ENCODE results near the gene FAM170B.

The FAM170B gene

DNA sequence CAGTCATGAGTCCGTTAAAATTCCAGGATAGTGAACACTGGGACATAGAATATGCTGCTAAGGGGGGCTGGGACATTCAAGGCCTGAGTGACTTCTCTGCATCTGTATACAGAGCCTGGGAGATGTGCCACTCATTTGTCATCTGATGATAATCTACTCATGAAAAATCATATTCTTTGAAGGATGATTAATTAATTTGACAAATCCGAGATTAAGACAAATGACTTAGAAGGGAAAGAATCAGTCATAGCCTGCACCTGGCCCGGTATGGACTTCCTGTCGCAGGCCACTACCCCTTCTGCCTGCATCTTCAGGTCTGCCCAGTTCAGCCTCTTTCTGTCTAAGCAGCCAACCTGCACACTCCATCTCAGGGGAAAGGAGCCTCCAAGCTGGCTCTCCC, 18.8 kb upstream of the FAM170B start:
- TF ChIP-seq Cebpa-rat (IDR thresholded peaks at IDR 0.05): no peak
- Histone ChIP-seq H3K4me1 (no peaks in the 10 kb centered on the region), H4K20me1 (no peaks in the 10 kb centered on the region), H3K9ac (no peak overlapping the region), H3K4me3 (no peak overlapping the region), H3K27ac (no peak overlapping the region), H3K27me3 (no peaks in the 10 kb centered on the region), H3K4me2 (no peak overlapping the region), H3K9me3 (replicated peaks in 1 of 11) (peaks cover 6 to 9% (median 8%) of the 10 kb centered on the region in 11 experiments), H3K36me3 (peaks cover 0 to 29% (median 4%) of the 10 kb centered on the region in 11 experiments; a peak in 7 of 22 replicates)

DNA sequence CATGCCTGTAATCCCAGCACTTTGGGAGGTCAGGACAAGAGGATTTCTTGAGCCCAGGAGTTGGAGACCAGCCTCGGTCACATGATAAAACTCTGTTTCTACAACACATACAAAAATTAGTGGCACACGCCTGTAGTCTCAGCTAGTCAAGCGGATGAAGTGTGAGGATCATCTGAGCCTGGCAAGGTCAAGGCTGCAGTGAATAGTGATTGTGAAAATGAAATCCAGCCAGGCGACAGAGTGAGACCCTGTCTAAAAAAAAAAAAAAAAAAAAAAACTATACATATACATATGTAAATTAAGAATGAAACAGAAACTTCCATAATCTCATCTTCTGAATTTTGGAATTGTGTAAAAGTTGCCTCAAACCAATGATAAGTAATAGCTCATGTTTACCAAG, 18.2 kb upstream of the FAM170B start:
- Histone ChIP-seq H3K4me3 (no peak overlapping the region), H3K27me3 (no peaks in the 10 kb centered on the region), H3K36me3 (peaks cover 0 to 23% (median 2%) of the 10 kb centered on the region in 11 experiments; a peak in 7 of 22 replicates), H4K20me1 (no peaks in the 10 kb centered on the region), H3K27ac (no peak overlapping the region), H3K4me1 (no peaks in the 10 kb centered on the region), H3K9me3 (replicated peaks in 1 of 11) (peaks cover 13 to 15% (median 14%) of the 10 kb centered on the region in 11 experiments), H3K9ac (no peak overlapping the region), H3K4me2 (no peak overlapping the region)
- TF ChIP-seq Cebpa-rat (IDR thresholded peaks at IDR 0.05): no peak

DNA sequence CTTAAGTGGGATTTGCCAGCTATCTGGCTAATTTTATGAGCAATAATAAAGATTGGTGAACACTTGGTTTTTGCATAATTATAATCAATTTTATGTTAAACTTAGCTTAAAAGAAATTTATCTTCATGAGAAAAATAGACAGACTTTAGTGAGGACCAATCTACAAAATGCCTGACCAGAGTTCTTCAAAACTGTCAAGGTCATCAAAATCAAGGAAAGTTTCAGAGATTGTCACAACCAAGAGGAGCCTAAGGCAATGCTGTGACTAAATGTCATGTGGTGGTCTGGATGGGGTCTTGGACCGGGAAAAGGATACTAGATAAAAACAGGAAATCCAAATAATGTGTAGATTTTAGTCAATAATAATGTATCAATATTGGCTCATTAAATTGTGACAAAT, 17.7 kb upstream of the FAM170B start:
- Histone ChIP-seq H3K27me3 (no peaks in the 10 kb centered on the region), H3K4me1 (no peaks in the 10 kb centered on the region), H3K9ac (no peak overlapping the region), H3K36me3 (peaks cover 0 to 18% (median 0%) of the 10 kb centered on the region in 11 experiments; a peak in 5 of 22 replicates), H3K4me2 (no peak overlapping the region), H3K9me3 (replicated peaks in 1 of 11) (peaks cover 18 to 21% (median 20%) of the 10 kb centered on the region in 11 experiments), H3K27ac (no peak overlapping the region), H3K4me3 (no peak overlapping the region), H4K20me1 (no peaks in the 10 kb centered on the region)
- no peak for TF ChIP-seq Cebpa-rat (IDR thresholded peaks at IDR 0.05)

DNA sequence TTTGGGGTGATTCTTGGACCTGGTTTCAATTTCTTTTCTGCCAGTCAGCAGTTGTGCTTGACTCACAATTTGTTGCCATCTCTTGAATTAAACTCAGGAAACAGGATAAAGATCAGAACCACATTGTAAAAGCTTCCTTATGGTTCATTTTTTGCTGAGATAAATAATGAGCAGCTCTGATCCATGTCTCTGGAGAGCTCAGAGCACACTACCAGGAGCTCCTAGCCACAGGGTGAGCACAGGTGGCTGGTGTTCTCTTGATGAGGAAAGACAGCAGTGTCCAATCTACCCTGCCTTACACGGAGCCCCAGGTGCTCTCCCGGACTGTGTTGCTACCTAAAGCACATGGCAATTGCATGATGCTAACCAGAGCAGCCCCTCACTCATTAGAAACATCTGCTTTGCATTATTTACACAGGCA, 17.2 kb upstream of the FAM170B start:
- no peaks in the 10 kb centered on the region for H3K4me1 ChIP-seq
- peaks cover 0 to 13% (median 0%) of the 10 kb centered on the region in 11 experiments; a peak in 4 of 22 replicates for H3K36me3 ChIP-seq
- no peak overlapping the region for H3K4me2 ChIP-seq
- no peak overlapping the region for H3K9ac ChIP-seq
- H3K27me3 ChIP-seq: no peaks in the 10 kb centered on the region
- peaks cover 18 to 24% (median 20%) of the 10 kb centered on the region in 11 experiments for H3K9me3 ChIP-seq (replicated peaks in 1 of 11)
- H3K4me3 ChIP-seq: no peak overlapping the region
- no peak overlapping the region for H3K27ac ChIP-seq
- H4K20me1 ChIP-seq: no peaks in the 10 kb centered on the region
- TF ChIP-seq Cebpa-rat (IDR thresholded peaks at IDR 0.05): no peak

DNA sequence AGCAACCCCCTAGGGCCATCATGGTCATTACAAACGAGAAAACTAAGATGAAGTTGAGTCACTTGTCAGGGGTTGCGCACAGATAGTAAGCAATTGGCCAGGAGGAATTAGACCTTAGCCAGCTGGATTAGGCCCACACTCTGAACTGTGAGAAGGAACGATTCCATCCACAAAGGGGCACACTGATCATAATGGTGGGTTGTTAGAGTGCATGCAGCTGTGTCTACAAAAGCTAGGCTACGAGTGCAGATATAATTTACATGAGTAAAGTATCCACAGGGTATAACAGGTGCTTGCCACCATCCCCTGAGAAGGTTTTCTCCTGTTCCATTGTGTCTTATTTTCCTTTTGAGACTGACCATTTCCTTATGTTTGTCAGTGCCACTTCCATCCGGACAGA, 16.6 kb upstream of the FAM170B start:
- Histone ChIP-seq H3K27me3 (no peaks in the 10 kb centered on the region), H3K4me3 (no peak overlapping the region), H3K27ac (no peak overlapping the region), H3K9me3 (replicated peaks in 1 of 11) (peaks cover 18 to 26% (median 20%) of the 10 kb centered on the region in 11 experiments), H3K36me3 (peaks cover 0 to 7% (median 0%) of the 10 kb centered on the region in 11 experiments; a peak in 4 of 22 replicates), H4K20me1 (no peaks in the 10 kb centered on the region), H3K4me1 (no peaks in the 10 kb centered on the region), H3K4me2 (no peak overlapping the region), H3K9ac (no peak overlapping the region)
- no peak for TF ChIP-seq Cebpa-rat (IDR thresholded peaks at IDR 0.05)

DNA sequence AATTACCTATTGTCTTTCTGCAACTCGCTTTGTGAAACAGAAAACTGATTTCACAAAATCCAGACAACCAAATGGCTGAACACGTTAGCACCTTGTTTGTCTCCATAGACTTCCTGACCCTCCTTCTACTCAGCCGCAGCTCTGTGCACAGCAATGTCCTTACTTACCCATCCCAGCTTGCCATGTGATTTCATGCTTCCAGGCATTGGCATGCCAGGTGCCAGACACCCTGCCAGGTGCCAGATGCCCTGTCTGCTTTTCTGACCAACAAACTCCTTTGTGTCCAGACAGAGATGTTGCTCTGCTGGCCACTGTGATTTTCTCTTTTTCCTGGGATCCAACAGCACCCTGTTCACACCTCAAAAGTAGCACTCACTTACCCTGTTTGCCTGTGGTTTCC, 16.1 kb upstream of the FAM170B start:
- peaks cover 0 to 2% (median 0%) of the 10 kb centered on the region in 11 experiments; a peak in 2 of 22 replicates for H3K36me3 ChIP-seq
- H3K9ac ChIP-seq: no peak overlapping the region
- no peaks in the 10 kb centered on the region for H3K4me1 ChIP-seq
- H3K27me3 ChIP-seq: no peaks in the 10 kb centered on the region
- no peak for TF ChIP-seq Cebpa-rat (IDR thresholded peaks at IDR 0.05)
- H3K9me3 ChIP-seq (replicated peaks in 1 of 11): peaks cover 18 to 26% (median 20%) of the 10 kb centered on the region in 11 experiments
- no peak overlapping the region for H3K4me3 ChIP-seq
- H3K27ac ChIP-seq: no peak overlapping the region
- H4K20me1 ChIP-seq: no peaks in the 10 kb centered on the region
- H3K4me2 ChIP-seq: no peak overlapping the region

DNA sequence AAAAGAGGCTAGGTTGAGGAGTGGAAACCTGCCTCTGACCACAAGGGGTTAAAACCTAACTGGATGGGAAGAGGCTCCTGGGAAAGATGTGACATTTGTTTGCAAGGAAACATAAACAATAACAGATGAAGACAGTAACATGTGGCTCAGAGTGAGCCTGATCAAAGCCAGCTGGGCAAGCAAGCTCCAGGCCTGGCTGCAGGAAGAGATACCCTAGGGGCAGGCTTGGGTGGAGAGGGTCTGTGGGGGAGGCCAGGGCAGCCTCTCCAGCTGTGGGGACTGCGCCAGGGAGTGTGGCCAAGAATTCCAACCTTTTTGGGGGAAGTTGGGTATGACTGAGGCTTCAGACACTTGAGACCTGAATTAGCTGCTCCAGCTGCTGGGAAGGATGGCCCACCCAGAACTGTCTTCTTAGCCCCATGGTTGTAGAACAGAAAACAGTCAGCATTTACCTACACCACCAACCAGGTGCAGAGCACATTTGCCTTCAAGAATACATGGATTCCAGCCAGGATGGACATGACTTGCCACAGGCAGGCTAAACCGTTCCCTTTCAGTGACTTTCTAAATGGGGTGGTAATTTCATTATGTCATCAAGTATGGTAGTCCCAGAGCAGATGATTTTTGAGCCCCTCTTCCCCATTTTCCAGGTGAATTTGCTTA, 10.4 kb upstream of the FAM170B start:
- no peak overlapping the region for H3K4me2 ChIP-seq
- no peak overlapping the region for H3K4me3 ChIP-seq
- TF ChIP-seq Cebpa-rat (IDR thresholded peaks at IDR 0.05): no peak
- H4K20me1 ChIP-seq: no peaks in the 10 kb centered on the region
- no peaks in the 10 kb centered on the region for H3K27me3 ChIP-seq
- H3K9me3 ChIP-seq (replicated peaks in 1 of 11): peaks cover 18 to 26% (median 20%) of the 10 kb centered on the region in 11 experiments
- no peak overlapping the region for H3K27ac ChIP-seq
- no peak overlapping the region for H3K9ac ChIP-seq
- H3K36me3 ChIP-seq: no peaks in the 10 kb centered on the region
- H3K4me1 ChIP-seq: peaks cover 0 to 20% (median 7%) of the 10 kb centered on the region in 10 experiments; a peak in 17 of 20 replicates

DNA sequence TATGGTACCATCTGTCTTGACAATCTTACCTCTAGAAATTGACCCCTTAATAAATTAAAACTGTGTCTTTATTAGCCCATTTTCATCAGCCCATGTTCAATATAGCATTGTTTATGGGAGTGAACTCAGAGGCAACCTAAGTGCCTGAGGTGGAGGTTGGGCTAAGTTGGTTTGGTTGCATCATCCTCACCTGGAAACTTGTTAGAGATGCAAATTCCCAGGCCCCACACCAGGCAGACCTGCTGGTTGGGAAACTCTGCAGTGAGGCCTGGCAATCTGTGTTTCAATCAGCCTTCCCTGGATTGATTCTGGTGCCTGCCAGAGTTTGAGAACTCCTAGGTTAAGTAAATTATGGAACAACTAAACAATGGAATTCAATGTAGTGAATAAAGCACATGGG, 9.4 kb upstream of the FAM170B start:
- Histone ChIP-seq H3K36me3 (no peaks in the 10 kb centered on the region), H4K20me1 (no peaks in the 10 kb centered on the region), H3K4me1 (peaks cover 0 to 30% (median 16%) of the 10 kb centered on the region in 10 experiments; a peak in 18 of 20 replicates), H3K9me3 (replicated peaks in 1 of 11) (peaks cover 16 to 24% (median 18%) of the 10 kb centered on the region in 11 experiments), H3K4me3 (no peak overlapping the region), H3K9ac (no peak overlapping the region), H3K27ac (no peak overlapping the region), H3K27me3 (no peaks in the 10 kb centered on the region), H3K4me2 (no peak overlapping the region)
- no peak for TF ChIP-seq Cebpa-rat (IDR thresholded peaks at IDR 0.05)

DNA sequence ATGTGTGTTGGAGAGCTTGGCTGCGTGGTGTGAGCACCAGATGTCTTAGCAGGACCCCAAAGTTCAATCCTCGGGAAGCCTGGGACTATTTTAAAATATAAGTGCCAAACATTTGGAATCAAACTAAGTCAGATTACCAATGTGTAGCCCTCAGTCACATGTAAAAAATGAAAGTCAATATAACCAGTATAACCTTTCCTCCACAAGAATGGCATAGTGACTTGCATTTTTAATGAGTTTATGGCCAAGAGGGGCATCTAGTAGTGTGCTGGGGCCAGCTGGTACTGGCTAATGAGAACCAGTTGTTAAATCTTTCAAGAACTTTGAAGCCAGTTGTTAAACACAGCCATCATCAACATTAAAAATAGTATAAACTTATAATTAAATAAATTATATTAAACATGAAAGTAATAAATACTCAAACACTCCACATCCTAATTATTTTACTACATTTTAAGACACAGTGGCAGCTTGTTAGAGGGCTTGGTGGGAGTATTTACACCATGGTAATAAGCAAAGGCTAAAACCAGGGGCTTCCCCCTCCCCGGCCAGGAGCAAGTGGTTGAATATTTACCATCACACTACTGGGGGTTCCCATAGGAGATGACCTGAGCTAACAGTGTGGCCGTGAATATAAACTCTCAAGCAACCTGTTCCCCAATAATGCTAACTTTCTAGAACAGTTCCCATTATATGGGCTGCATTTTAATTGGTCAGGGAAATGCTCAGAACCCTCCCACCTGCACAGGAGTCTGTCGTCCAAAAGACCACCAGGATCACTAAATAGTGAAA, 7.9 kb upstream of the FAM170B start:
- H4K20me1 ChIP-seq: no peaks in the 10 kb centered on the region
- peaks cover 0 to 33% (median 17%) of the 10 kb centered on the region in 10 experiments; a peak in 18 of 20 replicates for H3K4me1 ChIP-seq
- no peaks in the 10 kb centered on the region for H3K36me3 ChIP-seq
- no peaks in the 10 kb centered on the region for H3K27me3 ChIP-seq
- H3K27ac ChIP-seq: no peak overlapping the region
- H3K4me3 ChIP-seq: no peak overlapping the region
- TF ChIP-seq Cebpa-rat (IDR thresholded peaks at IDR 0.05): no peak
- peaks cover 3 to 20% (median 13%) of the 10 kb centered on the region in 11 experiments for H3K9me3 ChIP-seq (replicated peaks in 1 of 11)
- no peak overlapping the region for H3K9ac ChIP-seq
- no peak overlapping the region for H3K4me2 ChIP-seq

Measured in BLaER1 treated with 17β-estradiol and CSF1 and Interleukin-3, amounts not matched to agents 10 nM and 100 nM (cell line).